Measurements from ENCODE around the gene DCAF15. TPM values are rescaled to one million over a fixed set of nuclear protein-coding genes. Genes with fewer than 3 reads are reported as not detected.

The DCAF15 gene
- total RNA-seq, 1 donor from 2014 or later: 35.0 TPM

DNA sequence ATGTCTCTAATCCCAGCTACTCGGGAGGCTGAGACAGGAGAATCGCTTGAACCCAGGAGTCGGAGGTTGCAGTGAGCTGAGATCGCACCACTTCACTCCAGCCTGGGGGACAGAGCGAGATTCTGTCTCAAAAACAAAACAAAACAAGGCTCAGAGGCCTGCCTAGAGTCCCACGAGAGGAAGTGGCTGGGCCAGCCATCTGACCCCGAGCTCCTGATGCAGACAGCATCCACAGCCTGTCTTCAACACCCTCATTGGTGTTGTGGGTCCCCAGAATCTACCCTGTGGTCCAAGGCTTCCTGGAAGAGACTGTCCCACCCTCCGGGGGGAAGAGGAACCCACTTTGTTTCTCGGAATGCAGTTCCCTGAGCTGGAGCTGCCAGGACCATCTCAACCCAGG lies 29.2 kb downstream of the DCAF15 start:
- TF ChIP-seq, protein P1, sequence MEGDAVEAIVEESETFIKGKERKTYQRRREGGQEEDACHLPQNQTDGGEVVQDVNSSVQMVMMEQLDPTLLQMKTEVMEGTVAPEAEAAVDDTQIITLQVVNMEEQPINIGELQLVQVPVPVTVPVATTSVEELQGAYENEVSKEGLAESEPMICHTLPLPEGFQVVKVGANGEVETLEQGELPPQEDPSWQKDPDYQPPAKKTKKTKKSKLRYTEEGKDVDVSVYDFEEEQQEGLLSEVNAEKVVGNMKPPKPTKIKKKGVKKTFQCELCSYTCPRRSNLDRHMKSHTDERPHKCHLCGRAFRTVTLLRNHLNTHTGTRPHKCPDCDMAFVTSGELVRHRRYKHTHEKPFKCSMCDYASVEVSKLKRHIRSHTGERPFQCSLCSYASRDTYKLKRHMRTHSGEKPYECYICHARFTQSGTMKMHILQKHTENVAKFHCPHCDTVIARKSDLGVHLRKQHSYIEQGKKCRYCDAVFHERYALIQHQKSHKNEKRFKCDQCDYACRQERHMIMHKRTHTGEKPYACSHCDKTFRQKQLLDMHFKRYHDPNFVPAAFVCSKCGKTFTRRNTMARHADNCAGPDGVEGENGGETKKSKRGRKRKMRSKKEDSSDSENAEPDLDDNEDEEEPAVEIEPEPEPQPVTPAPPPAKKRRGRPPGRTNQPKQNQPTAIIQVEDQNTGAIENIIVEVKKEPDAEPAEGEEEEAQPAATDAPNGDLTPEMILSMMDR (IDR thresholded peaks at IDR 0.05): no peak
- Histone ChIP-seq H3K4me1 (peaks cover 6 to 20% of the 10 kb centered on the region in 2 donors), H3K4me3 (no peak overlapping the region), H3K36me3 (peaks cover 0 to 6% of the 10 kb centered on the region in 2 donors), H3K27ac (no peak overlapping the region), H3K9me3 (no peaks in the 10 kb centered on the region), H3K27me3 (no peaks in the 10 kb centered on the region)
- intact Hi-C loops (cut with DNase I): no loop called here
- no peak for DNase-seq (ENCODE audit: low spot score in 2 of 2)

DNA sequence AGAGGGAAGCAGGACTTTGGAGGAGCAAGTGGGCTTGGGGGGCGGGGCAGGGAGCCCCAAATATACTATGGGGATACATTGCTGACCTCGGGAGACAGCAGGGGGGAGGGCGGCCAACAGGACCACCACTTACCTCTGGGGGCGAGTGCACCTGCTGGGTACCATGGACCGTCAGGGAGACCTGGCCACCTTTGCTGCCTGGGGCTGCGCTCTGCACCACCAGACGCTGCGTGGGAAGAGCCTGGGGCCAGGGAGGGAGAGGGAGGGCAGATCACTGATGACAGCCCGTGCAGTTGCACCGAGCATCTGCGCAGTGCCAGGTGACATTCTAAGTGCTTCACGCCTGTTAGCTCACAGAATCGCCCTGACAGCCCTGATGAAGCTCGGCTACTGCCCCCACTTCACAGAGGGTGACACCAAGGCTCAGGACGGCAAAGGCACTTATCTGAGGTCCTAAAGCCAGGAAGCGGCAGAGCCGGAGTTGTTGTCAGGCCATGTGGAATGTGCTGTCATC lies 29.7 kb downstream of the DCAF15 start:
- intact Hi-C loops (cut with DNase I): no loop called here
- no peak for DNase-seq (ENCODE audit: low spot score in 2 of 2)
- TF ChIP-seq, protein P1 (IDR thresholded peaks at IDR 0.05): no peak
- peaks cover 10 to 24% of the 10 kb centered on the region in 2 donors for H3K4me1 ChIP-seq
- peaks cover 0 to 6% of the 10 kb centered on the region in 2 donors for H3K36me3 ChIP-seq
- H3K4me3 ChIP-seq: no peak overlapping the region
- H3K27ac ChIP-seq: no peak overlapping the region
- H3K27me3 ChIP-seq: no peaks in the 10 kb centered on the region
- no peaks in the 10 kb centered on the region for H3K9me3 ChIP-seq

GRCh38 chr19:13982773-13983172 lies 30.5 kb downstream of the DCAF15 start:
- Histone ChIP-seq H3K9me3 (no peaks in the 10 kb centered on the region), H3K27ac (no peak overlapping the region), H3K4me3 (no peak overlapping the region), H3K36me3 (peaks cover 0 to 6% of the 10 kb centered on the region in 2 donors), H3K4me1 (peaks cover 12 to 29% of the 10 kb centered on the region in 2 donors), H3K27me3 (no peaks in the 10 kb centered on the region)
- intact Hi-C loops (cut with DNase I): no loop called here
- no peak for DNase-seq (ENCODE audit: low spot score in 2 of 2)
- TF ChIP-seq, protein P1 (IDR thresholded peaks at IDR 0.05): no peak

- H3K27ac ChIP-seq: no peak overlapping the region
- H3K4me3 ChIP-seq: no peak overlapping the region
- H3K4me1 ChIP-seq: peaks cover 8 to 23% of the 10 kb centered on the region in 2 donors
- peaks cover 0 to 6% of the 10 kb centered on the region in 2 donors for H3K36me3 ChIP-seq
- no peaks in the 10 kb centered on the region for H3K27me3 ChIP-seq
- no peak for DNase-seq (ENCODE audit: low spot score in 2 of 2)
- H3K9me3 ChIP-seq: no peaks in the 10 kb centered on the region
- TF ChIP-seq, protein P1 (IDR thresholded peaks at IDR 0.05): no peak
- intact Hi-C loops (cut with DNase I): no loop called here
These were observed 31.0 kb downstream of the DCAF15 start for GRCh38 chr19:13983213-13983889.

DNA sequence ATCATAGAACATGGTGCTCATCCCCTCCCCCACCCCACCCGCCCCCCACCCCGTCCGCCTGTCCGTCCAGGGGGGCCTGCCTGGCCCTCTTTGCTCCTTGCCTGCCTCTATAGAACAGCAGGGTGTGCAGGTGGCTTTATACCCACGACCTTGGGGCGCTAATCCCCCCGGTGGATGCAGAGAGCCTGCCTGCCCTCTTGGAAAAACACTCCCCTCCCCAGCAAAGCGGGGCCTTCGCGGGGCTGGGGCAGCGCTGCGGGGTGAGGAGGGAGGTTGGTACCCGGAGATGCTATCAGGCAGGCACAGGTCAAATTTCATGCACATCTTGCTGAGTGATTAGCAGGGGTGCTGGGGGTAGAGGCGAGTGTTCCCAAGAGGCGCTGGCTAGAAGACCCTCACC lies 31.9 kb downstream of the DCAF15 start:
- Histone ChIP-seq H3K27me3 (no peaks in the 10 kb centered on the region), H3K36me3 (peaks cover 0 to 6% of the 10 kb centered on the region in 2 donors), H3K9me3 (no peaks in the 10 kb centered on the region), H3K4me3 (no peak overlapping the region), H3K27ac (no peak overlapping the region), H3K4me1 (peaks cover 8 to 17% of the 10 kb centered on the region in 2 donors)
- intact Hi-C loops (cut with DNase I): no loop called here
- TF ChIP-seq, protein P1 (IDR thresholded peaks at IDR 0.05): no peak
- no peak for DNase-seq (ENCODE audit: low spot score in 2 of 2)
